Duodenal mucosa (tissue), 2 donors: Measurements from ENCODE around the gene DUSP22.

Source experiments
- H3K27ac ChIP-seq: one replicate; pipeline ENCODE4 v1.7.0; 2013; ENCODE audit warnings: low read depth, low read length
- H3K27me3 ChIP-seq, 2 donors: one replicate each; pipeline ENCODE4 v1.7.0; 2013; ENCODE audit warnings: low read length in 2 of 2, control low read depth in 1 of 2; ENCODE audit not compliant: insufficient read depth in 2 of 2, control insufficient read depth in 1 of 2
- H3K36me3 ChIP-seq, 2 donors: one replicate each; pipeline ENCODE4 v1.7.0; 2013; ENCODE audit warnings: low read length in 2 of 2, control low read depth in 1 of 2; ENCODE audit not compliant: insufficient read depth in 2 of 2, control insufficient read depth in 1 of 2
- H3K4me1 ChIP-seq, 2 donors: one replicate each; pipeline ENCODE4 v1.7.0; 2013; ENCODE audit warnings: low read length in 2 of 2, control low read depth in 1 of 2; ENCODE audit not compliant: insufficient read depth in 2 of 2, control insufficient read depth in 1 of 2
- H3K4me3 ChIP-seq, 2 donors: one replicate each; pipeline ENCODE4 v1.7.0; 2013; ENCODE audit warnings: low read length in 2 of 2, low read depth in 1 of 2
- H3K9ac ChIP-seq, 2 donors: one replicate each; pipeline ENCODE4 v1.7.0; 2013; ENCODE audit warnings: low read length in 2 of 2, low read depth in 1 of 2
- H3K9me3 ChIP-seq, 2 donors: one replicate each; pipeline ENCODE4 v1.7.0; 2013; ENCODE audit warnings: low read length in 2 of 2, control low read depth in 1 of 2; ENCODE audit not compliant: control insufficient read depth in 1 of 2

DUSP22 gene

GRCh38 chr6:389143-389542 lies 96.9 kb downstream of the DUSP22 start:
- H3K27me3 ChIP-seq: peaks cover 36 to 60% of the 10 kb centered on the region in 2 donors
- no peak overlapping the region for H3K27ac ChIP-seq
- H3K9me3 ChIP-seq: no peaks in the 10 kb centered on the region

GRCh38 chr6:389622-390021 lies 97.3 kb downstream of the DUSP22 start:
- Histone ChIP-seq H3K4me3 (no peak overlapping the region), H3K36me3 (no peaks in the 10 kb centered on the region), H3K4me1 (peaks cover 0 to 4% of the 10 kb centered on the region in 2 donors), H3K27ac (no peak overlapping the region), H3K27me3 (peaks cover 36 to 60% of the 10 kb centered on the region in 2 donors), H3K9ac (no peak overlapping the region), H3K9me3 (no peaks in the 10 kb centered on the region)

More at GRCh38 chr6:389143-389542, 96.9 kb downstream of the DUSP22 start:
- Histone ChIP-seq H3K9ac (no peak overlapping the region), H3K4me1 (peaks cover 0 to 4% of the 10 kb centered on the region in 2 donors), H3K36me3 (no peaks in the 10 kb centered on the region), H3K4me3 (no peak overlapping the region)

- peaks cover 0 to 8% of the 10 kb centered on the region in 2 donors for H3K4me1 ChIP-seq
- no peaks in the 10 kb centered on the region for H3K36me3 ChIP-seq
- no peak overlapping the region for H3K9ac ChIP-seq
- H3K27me3 ChIP-seq: peaks cover 32 to 59% of the 10 kb centered on the region in 2 donors
- H3K9me3 ChIP-seq: no peaks in the 10 kb centered on the region
- no peak overlapping the region for H3K27ac ChIP-seq
- peak overlapping the region; percentile 55 to 65 for H3K4me3 ChIP-seq
These were observed 98.7 kb downstream of the DUSP22 start for GRCh38 chr6:390914-391558.

- Histone ChIP-seq H3K9ac (peak within 1 kb of the TSS in 1 of 2 donors; percentile 32), H3K4me1 (peaks cover 0 to 8% of the 10 kb centered on the region in 2 donors), H3K27me3 (peaks cover 32 to 59% of the 10 kb centered on the region in 2 donors), H3K36me3 (no peaks in the 10 kb centered on the region), H3K27ac (no peak within 1 kb of the TSS), H3K9me3 (no peaks in the 10 kb centered on the region), H3K4me3 (peak within 1 kb of the TSS; percentile 55 to 68)
These were observed 99.5 kb downstream of the DUSP22 start, which contains the start of gene IRF4 for GRCh38 chr6:391559-392440. Gene IRF4, plus strand, starts transcription at chr6:391752. Its CDS starts 1,401 bp downstream, at chr6:393153.

- H3K4me3 ChIP-seq: peak overlapping the region; percentile 43 to 68
- H3K4me1 ChIP-seq: peaks cover 0 to 8% of the 10 kb centered on the region in 2 donors
- no peak overlapping the region for H3K27ac ChIP-seq
- no peaks in the 10 kb centered on the region for H3K9me3 ChIP-seq
- peaks cover 32 to 51% of the 10 kb centered on the region in 2 donors for H3K27me3 ChIP-seq
- no peaks in the 10 kb centered on the region for H3K36me3 ChIP-seq
- peak overlapping the region in 1 of 2 donors; percentile 32 for H3K9ac ChIP-seq
These were observed 100.4 kb downstream of the DUSP22 start for GRCh38 chr6:392441-393390.

GRCh38 chr6:393391-394221 lies 101.3 kb downstream of the DUSP22 start:
- Histone ChIP-seq H3K27ac (no peak overlapping the region), H3K36me3 (no peaks in the 10 kb centered on the region), H3K27me3 (peaks cover 32 to 47% of the 10 kb centered on the region in 2 donors), H3K4me3 (peak overlapping the region; percentile 57 to 68), H3K4me1 (peaks cover 0 to 8% of the 10 kb centered on the region in 2 donors), H3K9me3 (no peaks in the 10 kb centered on the region), H3K9ac (peak overlapping the region in 1 of 2 donors; percentile 10)

- H3K4me1 ChIP-seq: peaks cover 0 to 8% of the 10 kb centered on the region in 2 donors
- H3K9me3 ChIP-seq: no peaks in the 10 kb centered on the region
- H3K9ac ChIP-seq: no peak overlapping the region
- no peaks in the 10 kb centered on the region for H3K36me3 ChIP-seq
- H3K27me3 ChIP-seq: peaks cover 29 to 42% of the 10 kb centered on the region in 2 donors
- no peak overlapping the region for H3K4me3 ChIP-seq
- H3K27ac ChIP-seq: no peak overlapping the region
These were observed 102.5 kb downstream of the DUSP22 start for GRCh38 chr6:394641-395289.

- Histone ChIP-seq H3K4me3 (no peak overlapping the region), H3K27ac (no peak overlapping the region), H3K4me1 (peaks cover 0 to 8% of the 10 kb centered on the region in 2 donors), H3K27me3 (peaks cover 22 to 34% of the 10 kb centered on the region in 2 donors), H3K9me3 (no peaks in the 10 kb centered on the region), H3K36me3 (no peaks in the 10 kb centered on the region), H3K9ac (no peak overlapping the region)
These were observed 103.3 kb downstream of the DUSP22 start for GRCh38 chr6:395432-396125.
